ENCODE data around the gene NXPE3.

The NXPE3 gene

GRCh38 chr3:101809178-101810021, 30.4 kb downstream of the NXPE3 start:
- H3K79me2 ChIP-seq (ENCODE audit: insufficient read depth, low read length), result no peaks in the 10 kb centered on the region
- no peak overlapping the region for H2AFZ ChIP-seq (ENCODE audit: low read length)
- H3K4me2 ChIP-seq (ENCODE audit: low read length), result no peak overlapping the region
- H3K27ac ChIP-seq (ENCODE audit: low read depth, low read length, poor library complexity, severe bottlenecking), result no peak overlapping the region
- TF ChIP-seq CTCF (IDR thresholded peaks at IDR 0.05; ENCODE audit: low read length), result peak; percentile 81
- no peak for TF ChIP-seq EZH2 (IDR thresholded peaks at IDR 0.05; ENCODE audit: borderline replicate concordance, low read length)
- no peak overlapping the region for H3K9ac ChIP-seq (ENCODE audit: low read length)
- no peaks in the 10 kb centered on the region for H4K20me1 ChIP-seq (ENCODE audit: insufficient read depth, low read length)
- H3K36me3 ChIP-seq (ENCODE audit: insufficient read depth, low read length), result no peaks in the 10 kb centered on the region; the same call in 1 of the 2 replicates
- no peaks in the 10 kb centered on the region for H3K9me2 ChIP-seq (ENCODE audit: low read depth, low read length)
- no peaks in the 10 kb centered on the region for H3F3A ChIP-seq (ENCODE audit: insufficient read depth, low read length)
- no peaks in the 10 kb centered on the region for H3K9me3 ChIP-seq (ENCODE audit: low read length)
- H3K27me3 ChIP-seq (ENCODE audit: insufficient read depth, low read length), result no peaks in the 10 kb centered on the region
- no peak overlapping the region for H3K4me3 ChIP-seq (ENCODE audit: low read depth, low read length, poor library complexity, severe bottlenecking)
- peaks cover 13% of the 10 kb centered on the region for H3K4me1 ChIP-seq (ENCODE audit: insufficient read depth, low read length, severe bottlenecking)

GRCh38 chr3:101810022-101810418, 31.0 kb downstream of the NXPE3 start:
- H4K20me1 ChIP-seq (ENCODE audit: insufficient read depth, low read length), result no peaks in the 10 kb centered on the region
- no peaks in the 10 kb centered on the region for H3K36me3 ChIP-seq (ENCODE audit: insufficient read depth, low read length)
- no peaks in the 10 kb centered on the region for H3K27me3 ChIP-seq (ENCODE audit: insufficient read depth, low read length)
- H3K4me3 ChIP-seq (ENCODE audit: low read depth, low read length, poor library complexity, severe bottlenecking), result no peak overlapping the region
- no peaks in the 10 kb centered on the region for H3K9me3 ChIP-seq (ENCODE audit: low read length)
- no peak overlapping the region for H2AFZ ChIP-seq (ENCODE audit: low read length)
- no peaks in the 10 kb centered on the region for H3F3A ChIP-seq (ENCODE audit: insufficient read depth, low read length)
- no peak overlapping the region for H3K4me2 ChIP-seq (ENCODE audit: low read length)
- H3K79me2 ChIP-seq (ENCODE audit: insufficient read depth, low read length), result no peaks in the 10 kb centered on the region
- H3K9ac ChIP-seq (ENCODE audit: low read length), result no peak overlapping the region
- peaks cover 19% of the 10 kb centered on the region for H3K4me1 ChIP-seq (ENCODE audit: insufficient read depth, low read length, severe bottlenecking)
- no peak overlapping the region for H3K27ac ChIP-seq (ENCODE audit: low read depth, low read length, poor library complexity, severe bottlenecking)
- H3K9me2 ChIP-seq (ENCODE audit: low read depth, low read length), result no peaks in the 10 kb centered on the region
- TF ChIP-seq EZH2 (IDR thresholded peaks at IDR 0.05; ENCODE audit: borderline replicate concordance, low read length) (no peak), CTCF (IDR thresholded peaks at IDR 0.05; ENCODE audit: low read length) (no peak)

GRCh38 chr3:101811875-101812274, 32.9 kb downstream of the NXPE3 start:
- Histone ChIP-seq H3K9me3 (ENCODE audit: low read length) (no peaks in the 10 kb centered on the region), H3K27ac (ENCODE audit: low read depth, low read length, poor library complexity, severe bottlenecking) (no peak overlapping the region), H3K9ac (ENCODE audit: low read length) (no peak overlapping the region), H3K36me3 (ENCODE audit: insufficient read depth, low read length) (peaks cover 2% of the 10 kb centered on the region; the same call in 1 of the 2 replicates), H3K4me3 (ENCODE audit: low read depth, low read length, poor library complexity, severe bottlenecking) (no peak overlapping the region), H3K4me2 (ENCODE audit: low read length) (no peak overlapping the region), H3K79me2 (ENCODE audit: insufficient read depth, low read length) (no peaks in the 10 kb centered on the region), H3K4me1 (ENCODE audit: insufficient read depth, low read length, severe bottlenecking) (peaks cover 22% of the 10 kb centered on the region), H3K27me3 (ENCODE audit: insufficient read depth, low read length) (no peaks in the 10 kb centered on the region), H3K9me2 (ENCODE audit: low read depth, low read length) (no peaks in the 10 kb centered on the region), H2AFZ (ENCODE audit: low read length) (no peak overlapping the region), H4K20me1 (ENCODE audit: insufficient read depth, low read length) (no peaks in the 10 kb centered on the region), H3F3A (ENCODE audit: insufficient read depth, low read length) (no peaks in the 10 kb centered on the region)
- no peak for TF ChIP-seq CTCF (IDR thresholded peaks at IDR 0.05; ENCODE audit: low read length)
- TF ChIP-seq EZH2 (IDR thresholded peaks at IDR 0.05; ENCODE audit: borderline replicate concordance, low read length), result no peak

Data from OCI-LY1 (cell line).